NB4 (cell line): Measurements from ENCODE around the gene FOXP1.

Source experiments
- MAX ChIP-seq: IDR thresholded peaks from 2 replicates; pipeline ENCODE4 v1.6.1; 2011; ENCODE audit warnings: low read depth, low read length
- POLR2A ChIP-seq: IDR thresholded peaks from 2 replicates; pipeline ENCODE4 v1.6.1; 2011; ENCODE audit warnings: mild to moderate bottlenecking; ENCODE audit not compliant: insufficient read length; ENCODE audit errors: extremely low read depth
- TF ChIP-seq, protein P1 (sequence below): IDR thresholded peaks from one replicate; pipeline ENCODE4 v1.5.1; 2012; ENCODE audit warnings: low read depth, low read length

DNA sequence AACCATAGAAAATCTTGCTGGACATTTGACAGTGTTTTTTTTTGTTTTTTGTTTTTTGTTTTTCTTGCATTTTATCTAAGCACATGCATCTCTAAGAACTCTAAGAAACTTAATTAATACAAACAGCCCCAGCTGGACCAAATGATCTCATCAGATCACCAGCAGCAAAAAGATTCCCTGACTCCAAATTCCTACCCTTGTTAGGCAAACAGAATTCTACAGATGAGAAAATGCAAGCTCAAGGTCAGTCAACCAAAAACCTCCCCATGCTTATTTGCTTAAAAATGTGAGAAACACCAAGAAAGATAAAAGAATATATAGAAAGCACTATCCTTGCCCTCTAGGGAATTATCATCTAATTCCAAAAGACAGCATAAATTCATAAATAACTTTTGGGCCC, 65.4 kb downstream of the FOXP1 start:
- TF ChIP-seq POLR2A (no peak), MAX (no peak)
- TF ChIP-seq, protein P1, sequence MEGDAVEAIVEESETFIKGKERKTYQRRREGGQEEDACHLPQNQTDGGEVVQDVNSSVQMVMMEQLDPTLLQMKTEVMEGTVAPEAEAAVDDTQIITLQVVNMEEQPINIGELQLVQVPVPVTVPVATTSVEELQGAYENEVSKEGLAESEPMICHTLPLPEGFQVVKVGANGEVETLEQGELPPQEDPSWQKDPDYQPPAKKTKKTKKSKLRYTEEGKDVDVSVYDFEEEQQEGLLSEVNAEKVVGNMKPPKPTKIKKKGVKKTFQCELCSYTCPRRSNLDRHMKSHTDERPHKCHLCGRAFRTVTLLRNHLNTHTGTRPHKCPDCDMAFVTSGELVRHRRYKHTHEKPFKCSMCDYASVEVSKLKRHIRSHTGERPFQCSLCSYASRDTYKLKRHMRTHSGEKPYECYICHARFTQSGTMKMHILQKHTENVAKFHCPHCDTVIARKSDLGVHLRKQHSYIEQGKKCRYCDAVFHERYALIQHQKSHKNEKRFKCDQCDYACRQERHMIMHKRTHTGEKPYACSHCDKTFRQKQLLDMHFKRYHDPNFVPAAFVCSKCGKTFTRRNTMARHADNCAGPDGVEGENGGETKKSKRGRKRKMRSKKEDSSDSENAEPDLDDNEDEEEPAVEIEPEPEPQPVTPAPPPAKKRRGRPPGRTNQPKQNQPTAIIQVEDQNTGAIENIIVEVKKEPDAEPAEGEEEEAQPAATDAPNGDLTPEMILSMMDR, result no peak
